Stimulated activated CD8-positive, alpha-beta memory T cell treated with anti-CD3 and anti-CD28 coated beads, Interleukin-2, amount 100 ng/mL, for 48 hours (primary cell): Measurements from ENCODE around the gene PXDC1.
"Not testable (repeated sequence)": the region's sequence is repeated elsewhere in the genome, so short reads cannot be mapped to it uniquely, and the experiment has no call there.

Source experiments
- DNase-seq, 2 donors: peaks; one replicate each; pipeline ENCODE4 v3.0.0-alpha.2; 2020; ENCODE audit warnings: low read depth in 2 of 2

PXDC1 gene

DNA sequence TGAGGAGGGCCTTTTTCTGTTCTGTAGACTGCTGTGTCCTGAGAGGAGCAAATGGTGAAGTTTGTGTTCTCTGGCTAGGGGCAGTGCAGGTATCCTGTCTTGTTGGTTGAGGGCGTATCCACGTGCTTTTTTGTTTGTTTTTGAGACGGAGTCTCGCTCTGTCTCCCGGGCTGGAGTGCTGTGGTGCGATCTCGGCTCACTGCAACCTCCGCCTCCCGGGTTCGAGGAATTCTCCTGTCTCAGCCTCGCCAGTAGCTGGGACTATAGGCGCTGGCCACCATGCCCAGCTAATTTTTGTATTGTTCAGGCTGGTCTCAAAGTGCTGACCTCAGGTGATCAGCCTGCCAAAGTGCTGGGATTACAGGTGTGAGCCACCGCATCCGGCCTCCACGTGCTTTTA is 10.8 kb upstream of the PXDC1 start:
- no peak for DNase-seq

DNA sequence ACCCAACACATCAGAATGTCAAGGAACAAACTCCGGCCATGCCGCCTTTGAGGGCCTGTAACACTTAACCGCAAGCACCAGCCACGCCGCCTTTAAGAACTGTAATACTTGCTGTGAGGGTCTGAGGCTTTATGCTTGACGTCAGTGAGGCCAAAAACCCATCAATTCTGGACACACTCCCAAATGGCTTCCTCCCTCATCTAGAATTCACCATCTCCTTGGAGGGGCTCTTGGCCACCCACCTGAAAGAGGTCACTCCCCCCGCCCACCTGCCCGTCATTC is 10.4 kb upstream of the PXDC1 start:
- no peak for DNase-seq

DNA sequence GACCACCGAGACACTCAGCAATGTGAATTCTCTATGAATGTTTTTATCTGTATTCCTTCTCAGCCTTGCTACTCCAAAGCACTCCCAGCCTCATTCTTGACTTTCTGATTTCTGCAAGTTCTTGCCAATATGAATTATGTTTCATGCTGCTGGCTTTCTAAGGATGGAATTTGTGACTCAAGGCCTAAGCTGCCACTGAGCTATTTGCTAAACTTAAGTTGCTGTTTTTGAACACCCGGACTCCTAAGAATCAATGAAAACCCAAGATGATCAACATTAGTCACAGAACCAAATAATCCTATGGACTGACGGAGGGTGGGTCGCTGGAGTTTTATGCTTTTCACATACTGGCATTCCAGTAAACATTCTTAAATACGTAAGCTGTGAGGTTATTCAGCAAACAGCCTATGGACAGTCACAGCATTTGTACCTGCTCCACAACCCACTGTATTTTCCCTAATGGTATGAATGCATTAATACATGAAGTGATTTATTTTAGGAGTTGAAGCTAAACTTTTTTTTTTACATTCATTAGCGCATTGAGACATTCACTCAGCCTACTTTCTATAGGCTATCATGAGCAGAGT is 8.2 kb upstream of the PXDC1 start:
- no peak for DNase-seq

DNA sequence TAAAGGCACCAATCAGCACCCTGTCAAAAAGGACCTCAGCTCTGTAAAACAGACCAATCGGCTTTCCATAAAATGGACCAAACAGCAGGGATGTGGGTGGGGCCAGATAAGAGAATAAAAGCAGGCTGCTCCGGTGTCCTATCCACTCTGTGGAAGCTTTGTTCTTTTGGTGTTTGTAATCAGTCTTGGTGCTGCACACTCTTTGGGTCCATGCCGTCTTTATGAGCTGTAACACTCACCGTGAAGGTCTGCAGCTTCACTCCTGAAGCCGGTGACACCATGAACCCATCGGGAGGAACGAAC is 7.3 kb upstream of the PXDC1 start:
- DNase-seq: no peak

DNA sequence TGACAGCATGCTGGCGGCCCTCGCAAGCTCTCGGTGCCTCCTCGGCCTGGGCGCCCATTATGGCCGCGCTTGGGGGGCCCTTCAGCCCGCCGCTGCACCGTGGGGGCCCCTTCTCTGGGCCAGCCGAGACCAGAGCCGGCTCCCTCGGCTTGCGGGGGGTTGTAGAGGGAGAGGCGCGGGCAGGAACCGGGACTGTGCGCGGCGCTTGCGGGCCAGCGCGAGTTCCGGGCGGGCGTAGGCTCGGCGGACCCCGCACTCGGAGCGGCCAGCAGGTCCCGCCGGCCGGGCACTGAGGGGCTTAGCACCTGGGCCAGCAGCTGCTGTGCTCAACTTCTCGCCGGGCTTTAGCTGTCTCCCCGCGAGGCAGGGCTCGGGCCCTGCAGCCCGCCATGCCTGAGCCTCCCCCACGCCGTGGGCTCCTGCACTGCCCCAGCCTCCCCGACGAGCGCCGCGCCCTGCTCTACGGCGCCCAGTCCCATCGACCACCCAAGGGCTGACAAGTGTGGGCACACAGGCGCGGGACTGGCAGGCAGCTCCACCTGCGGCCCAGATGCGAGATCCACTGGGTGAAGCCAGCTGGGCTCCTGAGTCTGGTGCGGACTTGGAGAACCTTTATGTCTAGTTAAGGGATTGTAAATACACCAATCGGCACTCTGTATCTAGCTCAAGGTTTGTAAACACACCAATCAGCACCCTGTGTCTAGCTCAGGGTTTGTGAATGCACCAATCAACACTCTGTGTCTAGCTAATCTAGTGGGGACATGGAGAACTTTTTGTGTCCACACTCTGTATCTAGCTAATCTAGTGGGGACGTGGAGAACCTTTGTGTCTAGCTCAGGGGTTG is 6.7 kb upstream of the PXDC1 start:
- DNase-seq: not testable (repeated sequence)

DNA sequence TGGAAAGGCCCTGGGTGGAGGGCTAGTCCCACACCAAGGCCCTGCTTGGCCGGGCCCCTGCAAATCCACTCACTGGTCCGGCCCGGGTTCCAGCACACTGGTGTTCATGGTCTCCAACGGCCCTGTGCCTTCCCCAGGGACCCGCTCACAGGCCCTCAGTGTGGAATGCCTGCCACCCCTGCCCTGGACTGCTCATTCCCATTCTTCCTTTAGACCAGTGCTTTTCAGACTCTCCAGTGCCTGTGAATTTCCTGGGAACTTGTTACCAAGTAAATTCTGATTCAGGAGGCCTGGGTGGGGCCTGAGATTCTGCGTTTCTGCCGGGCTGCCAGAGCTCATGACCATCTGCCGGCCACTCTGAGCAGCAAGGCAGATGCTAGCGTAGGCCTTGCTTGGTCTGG is 5.7 kb upstream of the PXDC1 start:
- no peak for DNase-seq

DNA sequence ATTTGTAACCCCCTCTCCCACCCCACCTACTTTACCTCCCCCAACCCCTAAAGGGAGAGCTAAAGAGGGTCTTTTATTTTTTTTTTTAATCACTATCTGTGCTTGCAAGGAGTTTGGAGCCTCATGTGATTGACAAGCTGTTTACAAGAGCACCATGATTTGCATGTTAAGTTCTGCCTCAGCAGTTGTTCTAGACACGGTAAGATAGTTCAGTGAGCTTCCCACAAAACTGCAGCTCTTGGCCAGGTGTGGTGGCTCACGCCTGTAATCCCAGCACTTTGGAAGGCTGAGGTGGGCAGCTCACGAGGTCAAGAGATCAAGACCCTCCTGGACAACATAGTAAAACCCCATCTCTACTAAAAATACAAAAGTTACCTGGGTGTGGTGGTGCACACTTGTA is 5.0 kb upstream of the PXDC1 start:
- no peak for DNase-seq

DNA sequence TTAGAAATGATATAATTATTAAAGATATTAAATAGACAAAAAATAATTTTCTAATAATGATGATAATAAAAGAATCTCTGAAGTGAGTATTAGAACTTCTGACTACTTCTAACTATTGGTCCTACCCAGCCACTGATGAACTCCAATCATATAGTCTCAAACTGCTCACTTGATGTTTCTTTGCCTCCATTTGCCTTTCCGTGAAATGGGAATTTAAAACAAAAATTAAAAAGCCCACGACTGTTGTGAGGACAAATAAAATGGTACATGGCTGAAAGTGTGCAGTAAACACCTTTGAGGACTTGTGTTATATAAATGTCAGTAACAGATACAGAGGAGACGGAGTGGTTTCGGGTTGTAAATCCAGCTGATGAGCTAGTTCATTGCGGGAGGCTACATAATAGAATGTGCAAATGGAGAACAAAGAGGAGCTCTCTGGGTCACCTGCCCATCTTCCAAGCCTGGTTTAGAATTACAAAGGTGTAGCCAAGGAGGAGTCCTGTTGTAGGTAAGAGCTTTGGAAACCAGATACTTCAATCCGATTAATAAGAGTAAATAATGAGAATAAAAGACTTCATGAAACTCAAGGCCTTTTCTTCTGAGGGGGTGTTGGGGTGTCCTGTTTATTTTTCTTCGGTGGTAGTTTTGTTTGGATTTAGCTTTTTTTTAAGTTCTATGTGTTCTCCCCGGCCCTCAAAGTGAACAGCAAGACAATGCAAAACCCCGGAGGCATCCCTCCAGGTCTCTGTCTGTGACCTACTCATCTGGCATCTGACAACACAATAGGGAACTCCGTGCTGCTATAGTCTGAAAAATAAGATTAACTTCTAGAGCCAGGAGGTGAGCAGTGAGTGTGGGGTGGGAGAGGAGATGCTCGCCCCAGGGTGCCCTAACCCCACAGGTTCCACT is 4.4 kb upstream of the PXDC1 start:
- no peak for DNase-seq

DNA sequence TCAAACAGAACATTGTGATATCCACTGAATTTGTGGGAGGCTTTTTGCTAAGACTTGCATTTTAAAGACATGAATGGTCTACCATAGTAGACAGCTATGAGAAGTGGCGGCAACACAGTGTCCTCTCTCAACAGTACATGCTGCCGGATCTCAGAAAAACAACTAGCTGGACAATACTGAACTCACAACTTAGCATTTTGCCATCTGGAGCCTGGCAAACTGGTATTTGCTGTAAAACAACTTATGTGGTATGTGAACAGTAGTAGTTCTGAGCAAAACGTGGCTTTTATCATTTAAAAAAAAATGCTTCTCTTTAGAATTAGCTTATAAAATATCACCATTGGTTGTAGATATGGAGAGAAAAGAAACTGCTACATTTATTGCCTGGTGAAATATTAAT is 3.3 kb upstream of the PXDC1 start:
- no peak for DNase-seq

DNA sequence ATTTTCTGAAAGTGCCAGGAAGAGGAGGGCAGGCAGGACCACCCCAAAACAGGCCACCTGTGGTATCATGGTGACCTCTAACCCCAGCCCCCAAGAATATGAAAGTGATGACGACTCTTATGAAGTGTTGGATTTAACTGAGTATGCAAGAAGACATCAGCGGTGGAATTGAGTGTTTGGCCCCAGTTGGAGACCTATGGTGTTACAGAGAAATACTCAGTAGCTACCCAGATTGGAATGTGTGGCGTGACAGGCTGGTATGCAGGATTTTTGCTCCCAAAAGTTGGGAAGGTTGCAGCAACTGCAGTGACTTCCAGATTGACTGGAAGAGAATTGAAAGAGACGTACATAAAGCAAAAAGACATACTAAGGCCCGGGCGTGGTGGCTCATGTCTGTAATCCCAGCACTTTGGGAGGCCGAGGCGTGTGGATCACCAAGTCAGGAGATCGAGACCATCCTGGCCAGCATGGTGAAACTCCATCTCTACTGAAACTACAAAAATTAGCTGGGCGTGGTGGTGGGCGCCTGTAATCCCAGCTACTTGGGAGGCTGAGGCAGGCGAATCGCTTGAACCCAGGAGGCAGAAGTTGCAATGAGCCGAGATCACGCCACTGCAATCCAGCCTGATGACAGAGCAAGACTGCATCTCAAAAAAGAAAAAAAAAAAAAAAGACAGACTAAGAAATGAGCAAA is 2.7 kb upstream of the PXDC1 start:
- not testable (repeated sequence) for DNase-seq

DNA sequence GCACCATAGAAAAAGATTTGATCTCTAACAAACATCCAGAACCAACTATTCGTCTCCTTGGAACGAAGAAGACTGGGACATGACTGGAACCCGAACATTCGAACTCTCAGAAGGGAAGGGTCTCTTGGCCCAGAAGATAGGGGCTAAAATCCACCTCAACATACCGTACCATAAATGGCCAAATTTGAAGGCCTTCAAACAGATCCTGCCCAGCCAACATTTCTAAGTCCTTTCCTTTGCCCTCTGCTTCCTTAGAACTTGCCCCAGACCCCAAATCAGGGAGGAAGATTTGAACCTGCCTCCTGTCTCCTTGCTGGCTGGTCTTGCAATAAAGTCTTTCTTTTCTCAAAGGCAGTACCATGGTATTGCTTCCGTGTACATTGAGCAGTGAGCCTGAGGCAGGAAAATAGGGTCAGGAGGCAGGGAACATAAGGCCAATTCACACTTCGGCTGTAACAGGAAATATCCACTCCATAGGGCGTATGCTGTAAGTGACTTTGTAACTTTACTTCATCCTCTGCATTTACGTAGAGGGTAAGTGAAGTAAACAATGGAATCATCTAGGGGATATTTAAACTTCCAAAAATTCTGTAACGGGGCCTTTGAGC is 1.8 kb upstream of the PXDC1 start:
- no peak for DNase-seq

DNA sequence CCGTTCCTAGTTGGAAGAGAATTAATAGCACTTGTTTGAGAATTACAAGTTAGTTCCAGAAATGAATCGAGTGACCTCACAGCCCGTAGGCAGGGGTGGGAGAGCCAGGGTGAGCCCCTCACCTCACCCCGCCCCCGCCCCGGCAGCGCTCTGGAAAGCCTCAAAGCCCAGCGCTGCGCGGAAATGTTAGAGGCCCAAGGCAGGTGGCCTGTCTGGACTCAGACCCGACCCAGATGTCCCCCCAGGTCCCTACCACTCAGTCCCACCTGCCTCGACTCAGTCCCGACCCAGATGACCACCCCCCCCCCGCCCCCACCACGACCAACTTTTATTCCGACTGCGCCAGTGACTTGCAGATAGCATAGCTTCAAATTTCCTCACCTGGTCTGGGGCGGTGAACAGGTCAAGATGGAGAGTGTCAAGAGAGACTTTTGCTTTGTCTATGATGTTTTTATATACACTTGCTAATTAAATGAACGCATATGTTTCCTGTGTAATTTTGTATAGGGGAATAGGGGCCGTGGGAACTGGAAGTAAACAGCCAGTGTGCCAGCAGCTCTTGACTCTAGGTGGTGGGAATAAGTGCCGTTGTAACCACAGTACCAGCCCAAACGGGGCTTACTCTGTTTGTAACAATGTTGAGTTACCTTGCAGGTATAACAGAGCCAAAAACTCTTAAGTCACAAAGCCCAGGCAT is 1.2 kb upstream of the PXDC1 start:
- DNase-seq: no peak

DNA sequence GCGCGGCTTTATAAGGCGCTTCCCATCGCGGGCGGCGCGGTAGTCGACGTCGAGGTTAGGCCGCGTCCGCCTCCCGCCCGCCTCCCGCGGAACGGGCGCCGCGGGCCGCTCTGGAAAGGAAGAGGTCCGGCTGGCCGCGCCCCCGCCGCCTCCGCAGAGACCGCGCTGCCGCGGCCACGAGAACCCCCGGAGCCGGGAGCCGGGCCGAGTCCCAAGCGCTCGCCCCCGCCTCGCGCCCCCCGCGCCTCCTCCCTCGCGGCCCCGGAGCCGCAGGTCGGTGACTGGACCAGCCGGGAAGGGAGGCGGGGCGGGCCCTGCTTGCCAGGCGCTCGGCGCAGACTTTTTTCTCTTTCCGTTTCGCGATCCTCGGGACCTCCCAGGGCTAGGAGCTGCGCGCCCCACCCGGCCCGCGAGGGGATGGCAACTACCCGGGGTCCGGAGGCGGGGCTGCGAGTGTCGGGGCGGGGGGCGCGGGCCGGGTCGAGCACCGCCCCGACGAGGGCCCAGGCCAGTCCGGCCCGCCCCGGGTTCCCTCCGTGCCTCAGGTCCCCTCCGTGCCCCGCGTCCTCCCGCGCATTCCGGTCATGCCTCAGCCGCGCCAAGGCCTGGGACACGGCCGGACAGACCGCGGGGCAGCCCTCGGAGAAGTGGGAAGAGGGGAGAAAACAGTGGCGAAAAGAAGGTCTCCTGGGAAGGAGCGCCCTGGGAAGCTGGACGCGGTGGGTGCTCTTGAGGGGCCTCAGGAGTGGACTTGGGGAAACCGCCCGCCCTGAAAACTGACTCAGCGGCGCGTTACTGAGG is 417 bp upstream of the PXDC1 start:
- DNase-seq: peak; percentile 54 to 64

DNA sequence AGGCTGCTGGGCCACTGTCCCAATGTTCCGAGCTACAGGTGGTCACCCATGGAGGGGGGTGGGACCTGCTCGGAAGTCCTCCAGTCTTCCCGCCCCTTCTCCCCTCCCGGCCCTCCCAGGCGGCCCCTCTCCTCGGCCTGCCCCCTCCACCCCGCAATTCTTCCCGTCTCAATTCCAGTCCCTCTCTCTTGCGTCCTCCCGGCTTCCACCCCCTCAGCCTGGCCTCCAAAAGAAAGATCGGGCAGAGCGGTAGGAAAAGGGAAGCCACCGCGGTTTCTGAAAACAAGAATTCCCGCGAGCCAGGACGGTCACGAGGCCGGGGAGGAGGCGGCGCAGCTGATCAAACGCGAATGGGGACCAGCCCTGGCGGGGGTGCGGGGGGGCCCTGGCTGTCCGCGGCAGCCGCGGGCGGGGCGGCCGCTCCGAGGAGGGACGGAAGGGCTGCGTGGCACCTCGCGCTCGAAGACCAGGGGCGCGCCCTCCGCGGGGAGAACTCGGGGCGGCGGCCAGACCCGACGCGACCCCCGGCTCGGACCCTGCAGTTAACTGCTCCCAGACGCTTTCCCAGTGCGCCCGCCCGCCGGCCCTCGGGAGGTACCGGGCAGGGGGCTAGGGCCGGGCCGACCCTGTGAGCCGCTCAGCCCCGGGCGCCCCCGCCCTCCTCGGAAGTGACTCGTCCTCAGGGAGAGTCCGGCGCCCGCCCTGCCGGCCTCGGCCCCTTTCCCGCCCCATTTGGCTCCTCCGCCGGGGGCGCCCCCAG is 1.0 kb downstream of the PXDC1 start:
- DNase-seq: no peak

DNA sequence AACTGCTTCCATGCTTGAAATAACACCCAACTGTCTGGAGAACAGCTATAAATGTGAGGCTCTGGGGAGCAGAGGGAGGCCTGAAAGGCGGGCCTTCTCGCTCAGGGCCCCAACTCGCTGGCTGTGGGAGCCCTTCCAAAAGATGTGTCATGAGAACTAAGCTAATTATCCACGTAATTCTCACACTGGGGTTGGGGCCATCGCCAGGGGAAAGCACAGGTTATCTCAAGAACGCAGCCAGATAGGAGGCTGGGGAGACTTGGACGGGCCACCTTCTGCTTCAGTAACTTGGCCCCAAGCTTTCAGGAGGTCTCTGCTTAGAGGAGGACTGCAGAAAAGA is 1.6 kb downstream of the PXDC1 start:
- no peak for DNase-seq

DNA sequence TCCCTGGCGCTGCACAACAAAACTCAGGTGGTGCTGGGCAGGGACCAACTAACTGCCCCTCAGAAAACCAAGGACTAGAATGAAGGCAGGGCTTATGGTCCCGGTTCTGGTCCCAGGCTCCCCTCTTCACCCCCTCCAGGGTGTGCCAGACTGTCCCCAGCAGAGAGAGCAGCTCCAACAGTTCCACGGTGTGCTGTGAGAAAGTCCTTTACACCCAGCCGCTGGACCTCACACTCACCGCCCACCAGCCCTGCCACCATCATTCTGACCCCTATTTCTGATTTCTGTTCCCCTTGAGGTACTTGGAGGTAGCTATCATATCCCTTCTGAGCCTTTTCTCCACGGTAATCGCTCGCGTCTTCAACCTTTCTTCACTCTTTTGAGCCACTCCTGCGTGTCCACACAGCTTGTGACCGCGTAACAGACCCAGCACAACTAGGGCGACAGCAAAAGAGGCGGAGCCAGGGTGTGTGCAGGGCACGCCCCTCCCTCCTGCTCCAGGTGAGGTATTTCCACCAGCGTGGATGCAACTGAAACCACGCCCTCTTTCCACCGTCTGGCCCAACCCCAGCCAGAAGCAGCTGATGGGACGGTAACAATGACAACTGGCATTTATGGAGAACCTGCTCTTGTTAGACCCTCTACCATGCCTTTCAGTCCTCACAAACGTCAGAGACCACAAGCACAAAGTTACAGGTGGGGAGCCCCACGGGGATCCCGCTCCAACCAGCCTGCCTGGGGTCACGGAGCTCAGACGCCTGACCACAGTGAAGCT is 2.3 kb downstream of the PXDC1 start:
- DNase-seq: no peak

DNA sequence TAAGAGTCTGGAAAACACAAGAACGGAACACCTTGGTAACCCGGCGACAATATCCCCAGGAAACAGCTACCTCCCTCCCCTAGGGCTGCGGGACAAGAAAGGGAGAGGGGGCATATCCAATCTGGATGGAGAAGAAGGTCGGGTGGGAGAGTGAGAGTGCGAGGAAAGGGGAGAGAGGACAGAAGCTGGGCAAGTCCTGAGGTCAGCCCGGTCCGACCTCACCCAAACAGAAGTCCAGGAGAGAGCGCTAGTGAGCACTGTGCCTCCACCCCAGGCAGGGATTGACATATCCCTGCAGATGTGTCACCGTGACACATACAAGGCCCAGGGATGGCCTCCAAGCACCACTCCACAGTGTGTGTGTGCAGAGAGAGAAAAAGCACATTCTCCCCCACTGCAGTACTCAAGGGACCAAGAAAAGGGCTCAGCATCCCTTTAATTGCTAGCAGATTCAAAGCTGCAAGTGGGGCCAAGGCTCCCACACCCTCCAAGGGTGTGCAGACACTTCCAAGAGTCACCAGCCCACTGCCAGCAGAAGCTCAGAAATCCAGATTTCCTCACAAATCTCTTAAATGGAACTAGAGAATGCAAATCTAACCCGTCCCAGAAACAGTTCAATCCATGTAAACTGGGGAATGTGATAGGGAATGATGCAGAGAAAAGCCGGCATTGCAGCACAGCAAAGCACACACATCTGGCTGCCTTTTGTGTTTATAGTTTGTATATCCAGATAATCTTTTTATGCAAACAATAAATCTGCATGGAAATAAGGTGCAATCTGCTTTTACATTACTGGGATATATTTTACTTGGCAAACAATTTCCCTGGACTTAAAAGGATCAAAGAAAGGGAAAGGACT is 3.1 kb downstream of the PXDC1 start:
- peak in 1 of 2 donors; percentile 28 for DNase-seq

DNA sequence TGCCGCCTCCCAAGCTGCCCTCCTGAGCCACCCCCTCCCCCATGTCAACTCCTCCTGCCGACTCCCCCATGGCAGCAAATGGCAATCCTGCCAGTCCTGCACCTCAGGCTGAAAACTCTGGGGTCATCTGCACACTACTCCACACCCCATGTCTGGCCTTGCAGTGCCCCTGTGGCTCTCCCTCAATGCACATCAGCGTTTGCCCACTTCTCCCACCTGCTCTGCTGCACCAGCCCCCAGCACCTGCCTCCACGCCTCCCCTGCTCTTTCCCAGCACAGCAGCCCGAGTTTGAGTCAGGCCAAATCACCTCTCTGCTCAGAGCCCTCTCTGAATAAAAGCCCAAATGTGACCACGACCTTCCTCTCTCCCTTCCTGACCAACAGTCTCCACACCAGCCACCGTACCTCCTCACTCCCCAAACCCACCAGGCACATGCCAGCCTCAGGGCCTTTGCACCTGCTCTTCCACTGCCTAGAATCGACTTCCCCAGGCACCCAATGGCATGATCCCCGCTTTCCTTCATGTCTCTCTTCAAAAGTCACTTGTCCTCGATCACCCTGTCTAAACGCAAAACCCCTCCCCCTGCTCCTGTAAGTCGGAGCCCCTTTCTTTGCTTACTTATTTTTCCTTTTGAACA is 4.3 kb downstream of the PXDC1 start:
- DNase-seq: no peak
